Esophagus squamous epithelium (tissue), 4 donors: ENCODE data around the gene ZFAND5. TPM values are rescaled to one million over a fixed set of nuclear protein-coding genes. Genes with fewer than 3 reads are reported as not detected.

Experiments used
- total RNA-seq, 4 donors: library from RNA; depleted of rRNA; stranded (reverse); fragments of >200 nt; gene quantifications; one replicate each; pipeline ENCODE4 v1.1.0, GENCODE V29; 2016

ZFAND5 gene
- total RNA-seq, 4 donors from 2014 or later, result 89.1 to 203 (median 92.0) TPM

Other genes starting within 250 kb of the ZFAND5 start
- 1 to 10 TPM in 1 of 4 donors, under 1 TPM in 1, not detected in 2; 0.76 to 2.4 TPM for gene GDA, start 215.8 kb downstream of the ZFAND5 start, total RNA-seq
- gene TMC1, start 156.4 kb upstream of the ZFAND5 start, total RNA-seq, result 1 to 10 TPM in 3 of 4 donors, not detected in 1; 1.1 to 3.1 (median 1.5) TPM